ENCODE measurements around the gene PTPRN2. TPM values are rescaled to one million over a fixed set of nuclear protein-coding genes. Genes with fewer than 3 reads are reported as not detected.

Gene PTPRN2
- total and polyA plus RNA-seq, 2 donors (not counting 3 experiments of a cell fraction or from before 2014, with no cell fraction given): 0.62 to 0.88 TPM

- ChIA-PET POLR2A (no interaction called here), CTCF (no interaction called here)
- Histone ChIP-seq H3K27ac (ENCODE audit: insufficient read depth, low read depth, low read length) (peak overlapping the region; percentile 49), H3K27me3 (ENCODE audit: control insufficient read depth in 2 of 2, insufficient read depth in 2 of 2, low read length in 2 of 2) (no peaks in the 10 kb centered on the region), H3K9ac (replicated peaks; ENCODE audit: extremely low read depth, insufficient read depth, low read length) (no peak overlapping the region), H3K4me3 (replicated peaks in 1 of 3; ENCODE audit: insufficient read depth in 1 of 3, low read depth in 1 of 3, low read length in 3 of 3) (no peak overlapping the region), H3K36me3 (ENCODE audit: control insufficient read depth in 2 of 2, extremely low read depth in 1 of 2, insufficient read depth in 2 of 2, low read length in 2 of 2) (no peaks in the 10 kb centered on the region), H4K20me1 (replicated peaks; ENCODE audit: control insufficient read depth, extremely low read depth, insufficient read depth, low read length) (no peaks in the 10 kb centered on the region), H3K4me2 (ENCODE audit: insufficient read depth, low read length) (no peak overlapping the region), H3K9me1 (replicated peaks; ENCODE audit: control insufficient read depth, extremely low read depth, insufficient read depth, low read length) (no peaks in the 10 kb centered on the region), H3K79me2 (ENCODE audit: control insufficient read depth, insufficient read depth, low read length) (no peaks in the 10 kb centered on the region), H2AFZ (ENCODE audit: low read depth, low read length) (no peak overlapping the region), H3K9me3 (replicated peaks; ENCODE audit: control insufficient read depth, insufficient read depth, low read length) (no peaks in the 10 kb centered on the region), H3K4me1 (ENCODE audit: control insufficient read depth, extremely low read depth, insufficient read depth, low read length) (no peaks in the 10 kb centered on the region)
- BruUV-seq (replicated peaks): no TSS peak
- intact Hi-C loops (cut with micrococcal nuclease) (loop anchor here (5.0 kb wide), 1 partner anchor 133 kb away; no protein-coding TSS in a partner anchor), dilution Hi-C loops (cut with MboI; ENCODE audit: extremely low pct_ligation_motif_present, low sequenced_read_pairs) (no loop called here)
- no peak for TF ChIP-seq MAX (IDR thresholded peaks at IDR 0.05; ENCODE audit: insufficient read depth, insufficient read length)
- TF ChIP-seq GATA2 (IDR thresholded peaks at IDR 0.05; ENCODE audit: insufficient read depth, insufficient read length, low read depth, low read length): no peak
- no peak for TF ChIP-seq MYC (IDR thresholded peaks at IDR 0.05; ENCODE audit: low read depth, low read length)
- TF ChIP-seq FOS (IDR thresholded peaks at IDR 0.05; ENCODE audit: borderline replicate concordance, insufficient read depth, low read length): no peak
- TF ChIP-seq POLR2A (IDR thresholded peaks at IDR 0.05; ENCODE audit: low read depth, low read length): no peak
- no peak for TF ChIP-seq EZH2 (IDR thresholded peaks at IDR 0.05; ENCODE audit: borderline replicate concordance, low read depth, low read length, severe bottlenecking)
- TF ChIP-seq JUN (IDR thresholded peaks at IDR 0.05; ENCODE audit: borderline replicate concordance, insufficient read depth, insufficient read length, low read depth): no peak
- TF ChIP-seq POLR2AphosphoS5 (IDR thresholded peaks at IDR 0.05; ENCODE audit: insufficient read depth, low read depth, low read length): no peak
- TF ChIP-seq CTCF (IDR thresholded peaks at IDR 0.05; ENCODE audit: extremely low read depth in 1 of 2, insufficient read depth in 1 of 2, low read depth in 1 of 2, low read length in 2 of 2): no peak
- FAIRE-seq (no peak), DNase-seq (ENCODE audit: low read depth, low spot score) (no peak)
These were observed 1022.4 kb downstream of the PTPRN2 start for GRCh38 chr7:157565201-157565626.

Measured in endothelial cell of umbilical vein (primary cell).